GM12878 (cell line): ENCODE results near the gene ADAMTSL1. TPM values are rescaled to one million over a fixed set of nuclear protein-coding genes. Genes with fewer than 3 reads are reported as not detected.
A peak's percentile ranks its signal among the peaks of the same experiment; 100 is the strongest.

Experiments used
- ATAC-seq: fragments of 200-7000 bp; cut with Tn5 transposase; 3 replicates; pipeline ENCODE4 v1.9.1; 2020; ENCODE audit warnings: mild to moderate bottlenecking, moderate library complexity
- BruUV-seq: library from RNA; stranded (reverse); fragments of 400-500 nt; replicated peaks from 2 replicates; lab custom pipeline; 2021; lab: Mats Ljungman, UMichigan
- CTCF ChIA-PET: fragments of 300-600 bp; sonication (Branson Sonifier 250); formaldehyde crosslinking; extraction: SDS; loops from one replicate; lab custom pipeline; 2021; ENCODE audit warnings: inconsistent platforms; lab: Yijun Ruan, JAX
- POLR2A ChIA-PET: fragments of 350-600 bp; formaldehyde crosslinking; extraction: SDS; loops from one replicate; lab custom pipeline; 2021; ENCODE audit warnings: inconsistent platforms; lab: Charles Lee
- RAD21 ChIA-PET: fragments of 300-600 bp; sonication (Branson Sonifier 250); formaldehyde crosslinking; loops from one replicate; lab custom pipeline; 2023; ENCODE audit warnings: antibody characterized with exemption; ENCODE audit not compliant: unreplicated experiment; lab: Charles Lee
- SMC1A ChIA-PET: fragments of 300-600 bp; sonication (Branson Sonifier 250); formaldehyde crosslinking; loops from one replicate; lab custom pipeline; 2023; ENCODE audit not compliant: unreplicated experiment, uncharacterized antibody; lab: Charles Lee
- DNase-seq: peaks from one replicate; pipeline ENCODE4 v3.0.0-alpha.2; 2011; ENCODE audit warnings: low read depth, low spot score
- FAIRE-seq: peaks from 3 replicates; lab custom pipeline; 2011; peaks lifted over from hg19 to GRCh38; lab: Jason Lieb, UNC
- H2AFZ ChIP-seq: 2 replicates; pipeline ENCODE4 v1.6.0; 2011; ENCODE audit warnings: low read depth, low read length, control low read depth; ENCODE audit not compliant: control insufficient read depth
- H3K27ac ChIP-seq: 2 replicates; pipeline ENCODE4 v1.5.1; 2011; ENCODE audit warnings: control low read depth; ENCODE audit not compliant: control insufficient read depth, insufficient read depth
- H3K27me3 ChIP-seq, 2 experiments: replicated peaks in 1 of 2; 2 replicates each; pipeline versions ENCODE4 v1.6.0 to v1.6.1; 2011; ENCODE audit warnings: low read length in 1 of 2; ENCODE audit not compliant: control insufficient read depth in 2 of 2, insufficient read depth in 2 of 2
- H3K36me3 ChIP-seq, 2 experiments: 2 replicates each; pipeline ENCODE4 v1.5.1; 2011; ENCODE audit warnings: low read length in 1 of 2; ENCODE audit not compliant: control insufficient read depth in 2 of 2, insufficient read depth in 2 of 2
- H3K4me1 ChIP-seq: 2 replicates; pipeline ENCODE4 v1.6.1; 2011; ENCODE audit warnings: mild to moderate bottlenecking, low read length, moderate library complexity, mixed read lengths; ENCODE audit not compliant: control insufficient read depth, insufficient read depth
- H3K4me2 ChIP-seq: 2 replicates; pipeline ENCODE4 v1.6.0; 2011; ENCODE audit warnings: control low read depth; ENCODE audit not compliant: control insufficient read depth, insufficient read depth
- H3K4me3 ChIP-seq: fragments of 200-600 bp; sonication (generic); 2 replicates; pipeline ENCODE4 v1.5.1; 2016
- H3K79me2 ChIP-seq: 2 replicates; pipeline ENCODE4 v1.6.0; 2011; ENCODE audit warnings: low read length; ENCODE audit not compliant: control insufficient read depth, insufficient read depth
- H3K9ac ChIP-seq: 2 replicates; pipeline ENCODE4 v1.8.0; 2011; ENCODE audit warnings: low read length, control low read depth, mixed read lengths; ENCODE audit not compliant: control insufficient read depth, insufficient read depth
- H3K9me3 ChIP-seq: replicated peaks from 3 replicates; pipeline ENCODE4 v1.5.1; 2011; ENCODE audit warnings: mild to moderate bottlenecking, low read length; ENCODE audit not compliant: control insufficient read depth, insufficient read depth
- H4K20me1 ChIP-seq: 2 replicates; pipeline ENCODE4 v1.6.0; 2011; ENCODE audit not compliant: control insufficient read depth, insufficient read depth
- CHD4 ChIP-seq: fragments of 200-600 bp; sonication (generic); IDR thresholded peaks from 2 replicates; pipeline ENCODE4 v1.6.1; 2016; ENCODE audit warnings: mild to moderate bottlenecking
- RAD21 ChIP-seq: IDR thresholded peaks from 2 replicates; pipeline ENCODE4 v1.6.1; 2011; ENCODE audit warnings: mild to moderate bottlenecking, low read depth, low read length, moderate library complexity; ENCODE audit not compliant: insufficient read depth
- SMC3 ChIP-seq: IDR thresholded peaks from 2 replicates; pipeline ENCODE4 v1.6.1; 2011; ENCODE audit warnings: low read length, improper control_type of control experiment, borderline replicate concordance
- SPI1 ChIP-seq: IDR thresholded peaks from 2 replicates; pipeline ENCODE4 v1.6.1; 2011; ENCODE audit warnings: low read depth, mild to moderate bottlenecking, low read length, moderate library complexity, borderline replicate concordance; ENCODE audit not compliant: insufficient read depth
- WGBS: methylation state at CpG from one replicate; pipeline ENCODE4 v1.1.6; 2016; ENCODE audit warnings: low lambda C conversion rate; ENCODE audit not compliant: insufficient replicate concordance, insufficient coverage; ENCODE audit errors: missing lambda C conversion rate; 5-methylcytosine and 5-hydroxymethylcytosine counted together
- in situ Hi-C: fragments of 300-500 bp; cut with MboI; formaldehyde crosslinking; loops from 9 replicates; pipeline ENCODE4 v1.14.3; 2018; ENCODE audit warnings: mixed read lengths
- intact Hi-C: fragments of 100-400 bp; cut with micrococcal nuclease; formaldehyde crosslinking; loops from one replicate; pipeline ENCODE4 v1.14.2; 2022; ENCODE audit not compliant: unreplicated experiment
- polyA plus RNA-seq, 11 experiments: library from polyadenylated mRNA; depleted of rRNA in 4 of 11; unstranded in 6 of 11; stranded (reverse) in 5 of 11; fragments of >200 nt; fragmentation: Nextera tagmentation in 4 of 11; fragmentation: Illumina TruSeq in 1 of 11; extraction: Ambion mirVana in 4 of 11; extraction: Trizol in 1 of 11; gene quantifications; 1 replicate in 1 of 11; 2 replicates in 10 of 11; pipeline versions ENCODE4 v1.2.1 to v1.2.3, GENCODE V29; 2011 to 2016; ENCODE audit warnings: inconsistent platforms in 2 of 11, missing spikeins in 2 of 11, low read depth in 1 of 11
- total RNA-seq, 4 experiments: library from RNA; depleted of rRNA in 3 of 4; stranded (reverse); fragments of >200 nt in 3 of 4; fragmentation: Illumina TruSeq in 1 of 4; extraction: Trizol in 1 of 4; gene quantifications; 2 replicates each; pipeline versions ENCODE4 v1.2.1 to v1.2.3, GENCODE V29; 2013 to 2021
- TF ChIP-seq, protein P1 (sequence below), 3 experiments: IDR thresholded peaks in 2 of 3; conservative IDR thresholded peaks in 1 of 3; 2 replicates each; pipeline ENCODE4 v1.5.1; 2011; ENCODE audit warnings: low read depth in 3 of 3, low read length in 3 of 3, mild to moderate bottlenecking in 3 of 3, control low read depth in 2 of 3, moderate library complexity in 2 of 3, inconsistent platforms in 1 of 3, mixed read lengths in 1 of 3; ENCODE audit not compliant: control insufficient read depth in 2 of 3, insufficient read depth in 1 of 3; ENCODE audit errors: extremely low read depth in 1 of 3

ADAMTSL1 gene
- total and polyA plus RNA-seq, 10 of the 15 experiments (the other 5 are each of a cell fraction or from before 2014, with no cell fraction given), result 0.01 to 0.10 (median 0.07) TPM; not detected in 6

DNA sequence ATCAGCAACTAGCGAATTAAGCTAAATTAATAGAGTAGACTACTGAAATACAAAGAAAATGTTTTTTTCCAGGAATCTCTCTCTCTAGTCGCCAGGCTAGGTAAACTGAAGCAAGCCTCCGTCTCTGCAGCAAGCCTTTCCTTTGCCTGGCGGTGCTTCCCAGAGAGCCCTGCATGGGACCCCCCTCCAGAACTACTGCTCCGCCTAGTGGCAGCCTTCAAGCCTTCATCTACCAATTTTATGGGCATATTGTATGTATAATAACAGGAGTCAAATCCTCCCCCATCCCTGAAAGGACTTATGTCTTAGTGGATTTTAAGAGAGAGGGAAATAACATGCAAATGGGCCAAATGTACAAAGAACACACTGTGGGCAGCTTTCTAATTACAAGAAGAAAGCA is 317.1 kb downstream of the ADAMTSL1 start:
- no peaks in the 10 kb centered on the region for H3K36me3 ChIP-seq
- no peak overlapping the region for H3K9ac ChIP-seq
- SMC1A ChIA-PET, result interaction anchor here (0.7 to 1.6 kb wide), 5 partner anchors 16 to 536 kb away, joined by 3 to 5 read pairs (median 3); no protein-coding TSS in a partner anchor
- no peak overlapping the region for H3K27ac ChIP-seq
- H3K4me1 ChIP-seq, result no peaks in the 10 kb centered on the region
- intact Hi-C loops, result loop anchor here (10.0 kb wide), 2 partner anchors 234 to 536 kb away; no protein-coding TSS in a partner anchor
- no peak overlapping the region for H3K4me3 ChIP-seq
- no peak for FAIRE-seq
- no peaks in the 10 kb centered on the region for H3K9me3 ChIP-seq
- H3K4me2 ChIP-seq, result no peak overlapping the region
- no TSS peak for BruUV-seq
- in situ Hi-C loops, result no loop called here
- peak; percentile 85 for ATAC-seq
- H4K20me1 ChIP-seq, result no peaks in the 10 kb centered on the region
- 32% methylated on average over 5 of the region's 5 CpGs for WGBS
- POLR2A ChIA-PET, result no interaction called here
- H2AFZ ChIP-seq, result no peak overlapping the region
- no peaks in the 10 kb centered on the region for H3K79me2 ChIP-seq
- no peak for DNase-seq
- RAD21 ChIA-PET, result interaction anchor here (1.1 to 2.0 kb wide), 3 partner anchors 23 to 536 kb away, joined by 3 to 7 read pairs (median 3); no protein-coding TSS in a partner anchor
- CTCF ChIA-PET, result interaction anchor here (0.8 to 2.1 kb wide), 10 partner anchors 13 to 674 kb away, joined by 3 to 12 read pairs (median 4); no protein-coding TSS in a partner anchor
- H3K27me3 ChIP-seq, result no peaks in the 10 kb centered on the region
- TF ChIP-seq, protein P1, sequence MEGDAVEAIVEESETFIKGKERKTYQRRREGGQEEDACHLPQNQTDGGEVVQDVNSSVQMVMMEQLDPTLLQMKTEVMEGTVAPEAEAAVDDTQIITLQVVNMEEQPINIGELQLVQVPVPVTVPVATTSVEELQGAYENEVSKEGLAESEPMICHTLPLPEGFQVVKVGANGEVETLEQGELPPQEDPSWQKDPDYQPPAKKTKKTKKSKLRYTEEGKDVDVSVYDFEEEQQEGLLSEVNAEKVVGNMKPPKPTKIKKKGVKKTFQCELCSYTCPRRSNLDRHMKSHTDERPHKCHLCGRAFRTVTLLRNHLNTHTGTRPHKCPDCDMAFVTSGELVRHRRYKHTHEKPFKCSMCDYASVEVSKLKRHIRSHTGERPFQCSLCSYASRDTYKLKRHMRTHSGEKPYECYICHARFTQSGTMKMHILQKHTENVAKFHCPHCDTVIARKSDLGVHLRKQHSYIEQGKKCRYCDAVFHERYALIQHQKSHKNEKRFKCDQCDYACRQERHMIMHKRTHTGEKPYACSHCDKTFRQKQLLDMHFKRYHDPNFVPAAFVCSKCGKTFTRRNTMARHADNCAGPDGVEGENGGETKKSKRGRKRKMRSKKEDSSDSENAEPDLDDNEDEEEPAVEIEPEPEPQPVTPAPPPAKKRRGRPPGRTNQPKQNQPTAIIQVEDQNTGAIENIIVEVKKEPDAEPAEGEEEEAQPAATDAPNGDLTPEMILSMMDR (IDR thresholded peaks at IDR 0.05 in 2 of 3, conservative IDR thresholded peaks at IDR 0.05 in 1 of 3; ENCODE audit: control insufficient read depth in 2 of 3, extremely low read depth in 1 of 3, insufficient read depth in 1 of 3, low read depth in 3 of 3, low read length in 3 of 3), result peak; percentile 49 to 59 (median 55); a peak in 5 of 6 replicates
- TF ChIP-seq SPI1 (no peak), CHD4 (no peak), SMC3 (peak; percentile 63; the same call in 1 of the 2 replicates), RAD21 (peak; percentile 66; the same call in 1 of the 2 replicates)
